Endothelial cell of umbilical vein (primary cell): ENCODE data around the gene GATD1. TPM values are rescaled to one million over a fixed set of nuclear protein-coding genes. Genes with fewer than 3 reads are reported as not detected.

Experiments
- BruUV-seq: library from RNA; stranded (reverse); fragments of 400-500 nt; replicated peaks from 2 replicates; lab custom pipeline; 2021; lab: Mats Ljungman, UMichigan
- CTCF ChIA-PET: fragments of 300-600, 350-600 bp; sonication (Branson Sonifier 250); formaldehyde crosslinking; loops from one replicate; lab custom pipeline; 2021; ENCODE audit warnings: antibody characterized with exemption, inconsistent platforms; lab: Charles Lee
- POLR2A ChIA-PET: fragments of 300-600, 350-600 bp; sonication (Branson Sonifier 250); formaldehyde crosslinking; loops from one replicate; lab custom pipeline; 2021; ENCODE audit warnings: antibody characterized with exemption, inconsistent platforms; lab: Charles Lee
- DNase-seq: peaks from one replicate; pipeline ENCODE4 v3.0.0-alpha.2; 2011; ENCODE audit warnings: low read depth, low spot score
- FAIRE-seq: peaks from 2 replicates; lab custom pipeline; 2011; peaks lifted over from hg19 to GRCh38; lab: Jason Lieb, UNC
- H2AFZ ChIP-seq: 2 replicates; pipeline ENCODE4 v1.6.0; 2012; ENCODE audit warnings: low read depth, low read length, control low read depth, inconsistent platforms
- H3K27ac ChIP-seq: 2 replicates; pipeline ENCODE4 v1.5.1; 2011; ENCODE audit warnings: low read depth, mild to moderate bottlenecking, control low read depth, low read length, moderate library complexity; ENCODE audit not compliant: insufficient read depth
- H3K27me3 ChIP-seq, 2 experiments: 2 replicates each; pipeline versions ENCODE4 v1.6.0 to v1.6.1; 2011; ENCODE audit warnings: low read length in 2 of 2, mixed read lengths in 1 of 2; ENCODE audit not compliant: control insufficient read depth in 2 of 2, insufficient read depth in 2 of 2
- H3K36me3 ChIP-seq, 2 experiments: 2 replicates in 1 of 2; 3 replicates in 1 of 2; pipeline ENCODE4 v1.5.1; 2011; ENCODE audit warnings: low read length in 2 of 2, mild to moderate bottlenecking in 1 of 2, moderate library complexity in 1 of 2; ENCODE audit not compliant: control insufficient read depth in 2 of 2, insufficient read depth in 2 of 2; ENCODE audit errors: extremely low read depth in 1 of 2
- H3K4me1 ChIP-seq: 3 replicates; pipeline ENCODE4 v1.5.1; 2011; ENCODE audit warnings: mild to moderate bottlenecking, low read length; ENCODE audit not compliant: control insufficient read depth, insufficient read depth; ENCODE audit errors: extremely low read depth
- H3K4me2 ChIP-seq: 2 replicates; pipeline ENCODE4 v1.6.1; 2011; ENCODE audit warnings: low read length, control low read depth, mixed read lengths; ENCODE audit not compliant: insufficient read depth
- H3K4me3 ChIP-seq, 3 experiments: fragments of 200-600 bp in 1 of 3; sonication (generic), shearing (Covaris generic) in 1 of 3; replicated peaks in 1 of 3; 2 replicates each; pipeline ENCODE4 v1.5.1; 2011 to 2016; ENCODE audit warnings: control low read depth in 3 of 3, low read length in 3 of 3, mild to moderate bottlenecking in 2 of 3, inconsistent platforms in 1 of 3, low read depth in 1 of 3, moderate library complexity in 1 of 3; ENCODE audit not compliant: insufficient read depth in 1 of 3
- H3K79me2 ChIP-seq: 2 replicates; pipeline ENCODE4 v1.6.0; 2012; ENCODE audit warnings: low read length, inconsistent platforms; ENCODE audit not compliant: control insufficient read depth, insufficient read depth
- H3K9ac ChIP-seq: replicated peaks from 2 replicates; pipeline ENCODE3; 2011; ENCODE audit warnings: low read length, control low read depth; ENCODE audit not compliant: insufficient read depth; ENCODE audit errors: extremely low read depth
- H3K9me1 ChIP-seq: replicated peaks from 3 replicates; pipeline ENCODE4 v1.6.0; 2011; ENCODE audit warnings: mild to moderate bottlenecking, low read length; ENCODE audit not compliant: control insufficient read depth, insufficient read depth; ENCODE audit errors: extremely low read depth
- H3K9me3 ChIP-seq: replicated peaks from 2 replicates; pipeline ENCODE4 v1.5.1; 2012; ENCODE audit warnings: low read length, inconsistent platforms; ENCODE audit not compliant: control insufficient read depth, insufficient read depth
- H4K20me1 ChIP-seq: replicated peaks from 2 replicates; pipeline ENCODE3; 2011; ENCODE audit warnings: mild to moderate bottlenecking, low read length; ENCODE audit not compliant: control insufficient read depth, insufficient read depth; ENCODE audit errors: extremely low read depth
- EZH2 ChIP-seq: IDR thresholded peaks from 2 replicates; pipeline ENCODE4 v1.6.1; 2012; ENCODE audit warnings: borderline replicate concordance, low read depth, mild to moderate bottlenecking, moderate library complexity, low read length, inconsistent platforms; ENCODE audit not compliant: severe bottlenecking
- FOS ChIP-seq: IDR thresholded peaks from 2 replicates; pipeline ENCODE4 v1.6.1; 2011; ENCODE audit warnings: mild to moderate bottlenecking, low read length, moderate library complexity, borderline replicate concordance; ENCODE audit not compliant: insufficient read depth
- GATA2 ChIP-seq: IDR thresholded peaks from 2 replicates; pipeline ENCODE4 v1.7.0; 2011; ENCODE audit warnings: low read depth, mild to moderate bottlenecking, moderate library complexity, mixed read lengths, low read length; ENCODE audit not compliant: insufficient read length, insufficient read depth
- JUN ChIP-seq: IDR thresholded peaks from 2 replicates; pipeline ENCODE4 v1.6.1; 2011; ENCODE audit warnings: borderline replicate concordance, low read depth; ENCODE audit not compliant: insufficient read length, insufficient read depth
- MYC ChIP-seq: IDR thresholded peaks from one replicate; pipeline ENCODE4 v1.6.1; 2011; ENCODE audit warnings: mild to moderate bottlenecking, low read depth, low read length
- POLR2A ChIP-seq: IDR thresholded peaks from 2 replicates; pipeline ENCODE4 v1.6.1; 2012; ENCODE audit warnings: low read depth, mild to moderate bottlenecking, control low read depth, low read length
- POLR2AphosphoS5 ChIP-seq: IDR thresholded peaks from 2 replicates; pipeline ENCODE4 v1.6.1; 2012; ENCODE audit warnings: low read depth, mild to moderate bottlenecking, control low read depth, low read length, moderate library complexity; ENCODE audit not compliant: insufficient read depth
- dilution Hi-C: fragments of 300-500 bp; cut with MboI; formaldehyde crosslinking; loops from one replicate; pipeline ENCODE4 v1.15.0; 2019; ENCODE audit warnings: low sequenced_read_pairs; ENCODE audit not compliant: extremely low pct_ligation_motif_present
- intact Hi-C: fragments of 100-400 bp; cut with micrococcal nuclease; formaldehyde crosslinking; loops from one replicate; pipeline ENCODE4 v1.10.0; 2022
- polyA plus RNA-seq, 4 experiments: library from polyadenylated mRNA; depleted of rRNA in 3 of 4; stranded (reverse) in 3 of 4; unstranded in 1 of 4; fragments of >200 nt; gene quantifications; 2 replicates each; pipeline versions ENCODE4 v1.2.1 to v1.2.3, GENCODE V29; 2011 to 2012; ENCODE audit warnings: missing spikeins in 1 of 4
- total RNA-seq: library from RNA; stranded (reverse); gene quantifications from 2 replicates; pipeline ENCODE4 v1.2.3, GENCODE V29; 2021
- TF ChIP-seq, protein P1 (sequence below), 2 donors: IDR thresholded peaks; 1 replicate in 1 of 2; 2 replicates in 1 of 2; pipeline ENCODE4 v1.5.1; 2011; ENCODE audit warnings: low read length in 2 of 2, mild to moderate bottlenecking in 2 of 2, moderate library complexity in 2 of 2, control low read depth in 1 of 2, inconsistent platforms in 1 of 2, low read depth in 1 of 2; ENCODE audit not compliant: insufficient read depth in 1 of 2; ENCODE audit errors: extremely low read depth in 1 of 2
- TF ChIP-seq, protein P2 (sequence below): IDR thresholded peaks from 2 replicates; pipeline ENCODE4 v1.6.1; 2011; ENCODE audit not compliant: insufficient read depth, insufficient read length

Gene GATD1
- total and polyA plus RNA-seq, 2 donors (not counting 3 experiments of a cell fraction or from before 2014, with no cell fraction given): 70.6 to 83.1 TPM

DNA sequence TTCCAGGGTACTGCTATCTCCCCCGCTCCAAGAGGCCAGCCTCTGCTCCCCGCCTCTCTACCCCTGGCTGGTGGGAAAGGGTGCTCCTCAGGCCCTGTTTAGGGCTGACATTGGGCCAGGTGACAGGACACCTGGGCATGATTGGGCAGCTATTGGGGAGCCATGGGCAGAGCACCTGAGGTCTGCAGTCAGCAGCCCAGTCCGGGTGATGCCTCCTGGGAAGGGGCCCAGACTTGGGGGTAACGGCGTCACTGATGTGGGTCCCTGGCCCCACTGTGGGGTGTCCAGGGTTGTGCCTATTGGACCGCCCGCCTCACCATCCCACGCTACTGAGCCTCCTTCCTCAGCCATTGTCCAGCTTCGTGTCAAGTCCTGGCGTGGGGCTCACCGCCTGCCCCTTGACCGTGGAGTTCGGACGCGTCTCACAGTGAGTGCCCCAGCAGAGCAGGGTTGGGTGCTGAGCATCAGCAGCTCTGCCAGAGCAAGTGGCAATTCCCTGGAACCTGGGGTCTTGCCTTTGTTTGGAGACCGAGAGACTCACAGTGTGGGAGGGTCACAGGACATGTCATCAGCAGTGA is 2.8 kb upstream of the GATD1 start:
- FAIRE-seq: no peak
- no TSS peak for BruUV-seq
- H3K9ac ChIP-seq: no peak overlapping the region

More for the DNA sequence above, 2.8 kb upstream of the GATD1 start:
- H3K4me3 ChIP-seq: no peak overlapping the region
- dilution Hi-C loops (no loop called here), intact Hi-C loops (no loop called here)
- H3K4me1 ChIP-seq: peaks cover 19% of the 10 kb centered on the region
- no peak for DNase-seq
- H3K9me1 ChIP-seq: no peaks in the 10 kb centered on the region
- H3K9me3 ChIP-seq: no peaks in the 10 kb centered on the region
- H2AFZ ChIP-seq: no peak overlapping the region
- H3K79me2 ChIP-seq: peaks cover 34% of the 10 kb centered on the region
- H3K36me3 ChIP-seq: no peaks in the 10 kb centered on the region
- TF ChIP-seq FOS (no peak), JUN (no peak), MYC (no peak), EZH2 (no peak), POLR2AphosphoS5 (no peak), GATA2 (no peak), POLR2A (no peak)
- TF ChIP-seq, protein P1, sequence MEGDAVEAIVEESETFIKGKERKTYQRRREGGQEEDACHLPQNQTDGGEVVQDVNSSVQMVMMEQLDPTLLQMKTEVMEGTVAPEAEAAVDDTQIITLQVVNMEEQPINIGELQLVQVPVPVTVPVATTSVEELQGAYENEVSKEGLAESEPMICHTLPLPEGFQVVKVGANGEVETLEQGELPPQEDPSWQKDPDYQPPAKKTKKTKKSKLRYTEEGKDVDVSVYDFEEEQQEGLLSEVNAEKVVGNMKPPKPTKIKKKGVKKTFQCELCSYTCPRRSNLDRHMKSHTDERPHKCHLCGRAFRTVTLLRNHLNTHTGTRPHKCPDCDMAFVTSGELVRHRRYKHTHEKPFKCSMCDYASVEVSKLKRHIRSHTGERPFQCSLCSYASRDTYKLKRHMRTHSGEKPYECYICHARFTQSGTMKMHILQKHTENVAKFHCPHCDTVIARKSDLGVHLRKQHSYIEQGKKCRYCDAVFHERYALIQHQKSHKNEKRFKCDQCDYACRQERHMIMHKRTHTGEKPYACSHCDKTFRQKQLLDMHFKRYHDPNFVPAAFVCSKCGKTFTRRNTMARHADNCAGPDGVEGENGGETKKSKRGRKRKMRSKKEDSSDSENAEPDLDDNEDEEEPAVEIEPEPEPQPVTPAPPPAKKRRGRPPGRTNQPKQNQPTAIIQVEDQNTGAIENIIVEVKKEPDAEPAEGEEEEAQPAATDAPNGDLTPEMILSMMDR (IDR thresholded peaks at IDR 0.05; ENCODE audit: extremely low read depth in 1 of 2, insufficient read depth in 1 of 2, low read depth in 1 of 2, low read length in 2 of 2): no peak
- TF ChIP-seq, protein P2, sequence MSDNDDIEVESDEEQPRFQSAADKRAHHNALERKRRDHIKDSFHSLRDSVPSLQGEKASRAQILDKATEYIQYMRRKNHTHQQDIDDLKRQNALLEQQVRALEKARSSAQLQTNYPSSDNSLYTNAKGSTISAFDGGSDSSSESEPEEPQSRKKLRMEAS: no peak
- H3K27me3 ChIP-seq: no peaks in the 10 kb centered on the region
- no peak overlapping the region for H3K4me2 ChIP-seq
- ChIA-PET CTCF (no interaction called here), POLR2A (no interaction called here)
- H4K20me1 ChIP-seq: no peaks in the 10 kb centered on the region
- H3K27ac ChIP-seq: no peak overlapping the region
